SK-N-SH (cell line): ENCODE measurements around the gene PSMB10. TPM values are rescaled to one million over a fixed set of nuclear protein-coding genes. Genes with fewer than 3 reads are reported as not detected.
A peak's percentile ranks its signal among the peaks of the same experiment; 100 is the strongest.

Experiments
- CTCF ChIA-PET: fragments of 300-600, 350-600 bp; formaldehyde crosslinking; extraction: SDS; loops from one replicate; lab custom pipeline; 2021; lab: Yijun Ruan, JAX
- POLR2A ChIA-PET: fragments of 350-600 bp; sonication (Branson Sonifier 250); formaldehyde crosslinking; extraction: SDS; loops from one replicate; lab custom pipeline; 2020; ENCODE audit warnings: antibody characterized with exemption, inconsistent platforms; lab: Yijun Ruan, JAX
- DNase-seq: peaks from one replicate; pipeline ENCODE4 v3.0.0; 2012
- H2AFZ ChIP-seq: fragments of 200-600 bp; sonication (generic); 2 replicates; pipeline ENCODE4 v1.8.1; 2016; ENCODE audit warnings: antibody characterized with exemption, mild to moderate bottlenecking, low read depth
- H3F3A ChIP-seq: fragments of 200-600 bp; sonication (generic); replicated peaks from 2 replicates; pipeline ENCODE3; 2016; ENCODE audit warnings: antibody characterized with exemption, mild to moderate bottlenecking; ENCODE audit not compliant: insufficient read depth
- H3K27ac ChIP-seq, 2 experiments: fragments of 200-500 bp in 1 of 2; fragments of 200-600 bp in 1 of 2; sonication (Bioruptor generic) in 1 of 2; sonication (generic), shearing (Covaris generic) in 1 of 2; 2 replicates each; pipeline versions ENCODE4 v1.5.1 to v1.6.1; 2014 to 2016; ENCODE audit warnings: low read depth in 2 of 2, inconsistent platforms in 1 of 2, low read length in 1 of 2, mild to moderate bottlenecking in 1 of 2, mixed read lengths in 1 of 2
- H3K27me3 ChIP-seq: fragments of 200-600 bp; sonication (generic), shearing (Covaris generic); 2 replicates; pipeline ENCODE4 v1.6.1; 2016; ENCODE audit warnings: mixed run types; ENCODE audit not compliant: insufficient read depth
- H3K36me3 ChIP-seq, 2 experiments: fragments of 200-500 bp in 1 of 2; fragments of 200-600 bp in 1 of 2; sonication (Bioruptor generic) in 1 of 2; sonication (generic) in 1 of 2; replicated peaks in 1 of 2; 2 replicates each; pipeline versions ENCODE3 to v1.5.1; 2014 to 2016; ENCODE audit warnings: low read length in 1 of 2, mild to moderate bottlenecking in 1 of 2; ENCODE audit not compliant: insufficient read depth in 2 of 2, control insufficient read depth in 1 of 2
- H3K4me1 ChIP-seq, 2 experiments: fragments of 200-500 bp in 1 of 2; fragments of 200-600 bp in 1 of 2; sonication (Bioruptor generic) in 1 of 2; sonication (generic), shearing (Covaris generic) in 1 of 2; 2 replicates each; pipeline versions ENCODE4 v1.5.1 to v1.6.1; 2014 to 2016; ENCODE audit warnings: low read depth in 1 of 2, low read length in 1 of 2, mixed run types in 1 of 2; ENCODE audit not compliant: insufficient read depth in 2 of 2, control insufficient read depth in 1 of 2
- H3K4me2 ChIP-seq: fragments of 200-600 bp; sonication (generic), shearing (Covaris generic); 2 replicates; pipeline ENCODE4 v1.6.1; 2017; ENCODE audit warnings: mixed run types
- H3K4me3 ChIP-seq, 2 experiments: fragments of 200-500 bp in 1 of 2; fragments of 200-600 bp in 1 of 2; sonication (Bioruptor generic) in 1 of 2; sonication (generic), shearing (Covaris generic) in 1 of 2; 2 replicates each; pipeline versions ENCODE4 v1.5.1 to v1.8.1; 2014 to 2016; ENCODE audit warnings: low read depth in 2 of 2, inconsistent platforms in 1 of 2, low read length in 1 of 2, mild to moderate bottlenecking in 1 of 2, mixed read lengths in 1 of 2, moderate library complexity in 1 of 2
- H3K79me2 ChIP-seq: fragments of 200-600 bp; sonication (generic); 2 replicates; pipeline ENCODE4 v1.8.1; 2017; ENCODE audit warnings: mild to moderate bottlenecking; ENCODE audit not compliant: insufficient read depth
- H3K9ac ChIP-seq: fragments of 200-600 bp; sonication (generic); 2 replicates; pipeline ENCODE4 v1.6.1; 2017; ENCODE audit warnings: mixed run types
- H3K9me2 ChIP-seq: fragments of 200-600 bp; sonication (generic); 2 replicates; pipeline ENCODE4 v1.6.1; 2017; ENCODE audit warnings: mixed run types
- H3K9me3 ChIP-seq: fragments of 200-600 bp; sonication (generic); 2 replicates; pipeline ENCODE4 v1.6.1; 2017; ENCODE audit warnings: mixed run types, mild to moderate bottlenecking, moderate library complexity
- H4K20me1 ChIP-seq: fragments of 200-600 bp; sonication (generic); 2 replicates; pipeline ENCODE4 v1.6.1; 2017; ENCODE audit warnings: mild to moderate bottlenecking, mixed run types; ENCODE audit not compliant: insufficient read depth
- CTCF ChIP-seq: fragments of 200-600 bp; sonication (generic); IDR thresholded peaks from 2 replicates; pipeline ENCODE4 v1.6.1; 2017; ENCODE audit warnings: antibody characterized with exemption, mild to moderate bottlenecking, moderate library complexity
- EP300 ChIP-seq, 2 experiments: IDR thresholded peaks; 2 replicates each; pipeline versions ENCODE4 v1.4.0 to v1.6.1; 2012; ENCODE audit warnings: borderline replicate concordance in 1 of 2, low read depth in 1 of 2, low read length in 1 of 2
- FOXJ3 ChIP-seq: sonication (generic); formaldehyde crosslinking; IDR thresholded peaks from 2 replicates; pipeline ENCODE4 v1.5.1; 2020; ENCODE audit warnings: mild to moderate bottlenecking, missing genetic modification reagents
- JUND ChIP-seq: IDR thresholded peaks from 2 replicates; pipeline ENCODE4 v1.4.0; 2012
- MAX ChIP-seq: IDR thresholded peaks from 2 replicates; pipeline ENCODE4 v1.4.0; 2012; ENCODE audit warnings: low read depth
- MEF2A ChIP-seq: IDR thresholded peaks from 2 replicates; pipeline ENCODE4 v1.4.0; 2012; ENCODE audit warnings: low read depth, borderline replicate concordance
- NFIC ChIP-seq: IDR thresholded peaks from 2 replicates; pipeline ENCODE4 v1.4.0; 2012; ENCODE audit warnings: borderline replicate concordance
- NRF1 ChIP-seq: IDR thresholded peaks from 2 replicates; pipeline ENCODE4 v1.6.1; 2012; ENCODE audit warnings: low read depth, mild to moderate bottlenecking, low read length
- PBX3 ChIP-seq: IDR thresholded peaks from 2 replicates; pipeline ENCODE4; 2012
- POLR2AphosphoS5 ChIP-seq: IDR thresholded peaks from 2 replicates; pipeline ENCODE4 v1.6.1; 2012; ENCODE audit warnings: low read depth, low read length
- RCOR1 ChIP-seq: fragments of 150-350 bp; IDR thresholded peaks from 2 replicates; pipeline ENCODE4 v1.6.1; 2017; ENCODE audit warnings: antibody characterized with exemption, low read length
- RFX5 ChIP-seq: IDR thresholded peaks from 2 replicates; pipeline ENCODE4 v1.6.1; 2012; ENCODE audit warnings: mild to moderate bottlenecking, improper control_type of control experiment, low read length
- TCF12 ChIP-seq: IDR thresholded peaks from 2 replicates; pipeline ENCODE4 v1.4.0; 2012
- WGBS: methylation state at CpG from one replicate; pipeline ENCODE4 v1.1.6; 2017; ENCODE audit warnings: low lambda C conversion rate; 5-methylcytosine and 5-hydroxymethylcytosine counted together
- polyA plus RNA-seq, 3 experiments: library from polyadenylated mRNA; depleted of rRNA; stranded (reverse); fragments of >200 nt; gene quantifications; 2 replicates each; pipeline ENCODE4 v1.2.3, GENCODE V29; 2012
- TF ChIP-seq, protein P1 (sequence below): IDR thresholded peaks from 2 replicates; pipeline ENCODE4 v1.4.0; 2012; ENCODE audit warnings: low read depth, borderline replicate concordance

PSMB10 gene
- polyA plus RNA-seq, 1 of the 3 experiments (the other 2 are of a cell fraction): 57.8 TPM

DNA sequence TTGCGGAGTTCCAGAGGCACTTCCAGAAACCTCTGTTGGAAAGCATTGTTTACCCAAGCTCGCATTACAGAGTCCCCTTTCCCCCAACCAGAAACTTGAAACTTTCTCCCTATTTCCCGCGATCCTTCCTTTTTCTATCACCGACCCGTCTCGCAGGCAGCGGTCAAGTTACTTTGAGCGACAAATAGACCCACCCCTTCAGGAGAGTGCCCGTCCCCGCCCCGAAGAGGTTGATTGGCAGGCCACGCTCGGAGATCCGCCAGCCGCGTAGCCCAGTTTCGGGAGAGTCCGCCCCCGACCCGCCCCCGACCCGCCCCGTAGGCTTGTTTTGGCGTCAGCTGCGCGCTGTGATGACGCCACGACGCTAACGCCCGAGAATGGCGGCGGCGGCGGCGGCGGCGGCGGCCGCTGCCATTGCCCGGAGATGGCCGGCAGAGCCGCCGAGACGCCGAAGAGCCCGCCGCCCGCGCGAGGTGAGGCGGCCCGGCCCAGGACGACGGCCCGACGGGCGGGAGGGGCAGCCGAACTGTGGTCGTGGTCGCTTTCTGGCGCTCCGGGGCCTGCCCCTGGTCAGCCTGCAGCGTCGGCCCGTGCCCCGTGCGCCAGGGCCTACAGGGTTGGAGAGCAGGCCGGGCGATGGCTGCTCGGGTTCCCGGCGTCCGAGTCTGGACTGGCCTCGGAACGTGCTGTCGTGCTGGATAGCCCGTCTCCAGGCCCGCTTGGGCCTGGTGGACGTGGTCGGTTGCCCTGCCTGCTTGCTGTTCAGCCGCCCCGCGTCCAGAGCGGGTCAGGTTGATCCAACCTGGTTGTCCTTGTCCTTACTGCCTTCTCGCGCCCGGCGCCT lies 43.5 kb downstream of the PSMB10 start, which contains the start of gene PSKH1 (continued):
- TF ChIP-seq CTCF (no peak), EP300 (IDR thresholded peaks at IDR 0.05; ENCODE audit: borderline replicate concordance in 1 of 2, low read depth in 1 of 2, low read length in 1 of 2) (peak in 1 of 2 experiments; percentile 53; a peak in 1 of 4 replicates), RFX5 (no peak), POLR2AphosphoS5 (peak; percentile 62), NFIC (no peak), FOXJ3 (CRISPR knock-in tag) (no peak), TCF12 (no peak), NRF1 (no peak), MEF2A (no peak), MAX (no peak)
- TF ChIP-seq, protein P1, sequence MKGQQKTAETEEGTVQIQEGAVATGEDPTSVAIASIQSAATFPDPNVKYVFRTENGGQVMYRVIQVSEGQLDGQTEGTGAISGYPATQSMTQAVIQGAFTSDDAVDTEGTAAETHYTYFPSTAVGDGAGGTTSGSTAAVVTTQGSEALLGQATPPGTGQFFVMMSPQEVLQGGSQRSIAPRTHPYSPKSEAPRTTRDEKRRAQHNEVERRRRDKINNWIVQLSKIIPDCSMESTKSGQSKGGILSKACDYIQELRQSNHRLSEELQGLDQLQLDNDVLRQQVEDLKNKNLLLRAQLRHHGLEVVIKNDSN: no peak

DNA sequence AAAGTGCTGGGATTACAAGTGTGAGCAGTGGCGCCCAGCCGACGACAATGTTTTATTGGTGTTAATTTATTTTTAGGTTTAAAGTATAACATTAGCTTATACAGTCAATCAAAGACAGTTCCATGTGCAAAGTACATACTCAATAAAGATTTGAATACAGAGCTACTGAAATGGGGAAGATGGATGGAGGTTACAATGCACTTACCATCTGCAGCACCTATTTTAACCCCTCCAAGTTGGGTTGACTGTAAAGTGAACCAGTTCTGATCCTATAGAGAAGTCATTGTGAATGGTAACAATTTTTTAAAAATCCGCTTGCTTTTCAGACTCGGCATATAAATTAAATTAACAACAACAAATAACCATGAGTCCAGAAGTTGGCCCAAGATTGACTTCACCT lies 44.3 kb downstream of the PSMB10 start:
- H3K27ac ChIP-seq: peak overlapping the region; percentile 42 to 56; a peak in 3 of 4 replicates
- peak overlapping the region; percentile 46 to 70 for H3K4me3 ChIP-seq
- ChIA-PET POLR2A (interaction anchor here (1.0 kb wide), 1 partner anchor 11 kb away, joined by 3 read pairs; no protein-coding TSS in a partner anchor), CTCF (interaction anchor here (0.9 to 22.4 kb wide), 6 partner anchors 9 to 76 kb away, joined by 3 to 564 read pairs (median 4); partner anchors contain the start of genes CTRL, LCAT, NUTF2 and PSMB10)
- H3K4me2 ChIP-seq: peak overlapping the region; percentile 82
- 60% methylated on average over 5 of the region's 5 CpGs for WGBS
- peaks cover 2% of the 10 kb centered on the region; the same call in 1 of the 2 replicates for H4K20me1 ChIP-seq
- no peak for TF ChIP-seq PBX3
- no peak for TF ChIP-seq FOXJ3 (CRISPR knock-in tag)
- TF ChIP-seq, protein P1: no peak
- TF ChIP-seq NRF1: no peak
- no peak for TF ChIP-seq EP300 (IDR thresholded peaks at IDR 0.05; ENCODE audit: borderline replicate concordance in 1 of 2, low read depth in 1 of 2, low read length in 1 of 2)
- no peak for TF ChIP-seq POLR2AphosphoS5
- no peak for TF ChIP-seq JUND
- TF ChIP-seq RCOR1: no peak
- no peak for TF ChIP-seq TCF12
- TF ChIP-seq CTCF: no peak
- TF ChIP-seq NFIC: no peak
- peaks cover 10 to 11% of the 10 kb centered on the region in 2 experiments; a peak in 2 of 4 replicates for H3K4me1 ChIP-seq
- no peaks in the 10 kb centered on the region for H3F3A ChIP-seq
- no peaks in the 10 kb centered on the region for H3K9me2 ChIP-seq
- no peaks in the 10 kb centered on the region for H3K36me3 ChIP-seq
- H3K9me3 ChIP-seq: no peaks in the 10 kb centered on the region
- peak overlapping the region; percentile 81 for H2AFZ ChIP-seq
- no peak for DNase-seq
- no peaks in the 10 kb centered on the region for H3K27me3 ChIP-seq
- H3K9ac ChIP-seq: peak overlapping the region; percentile 63
- H3K79me2 ChIP-seq: peaks cover 42% of the 10 kb centered on the region
